ENCODE data around the gene TRMT10C. TPM values are rescaled to one million over a fixed set of nuclear protein-coding genes. Genes with fewer than 3 reads are reported as not detected.

TRMT10C gene
- total and polyA plus RNA-seq, 9 of the 15 experiments (the other 6 are each of a cell fraction or from before 2014, with no cell fraction given): 48.6 to 106 (median 63.9) TPM

DNA sequence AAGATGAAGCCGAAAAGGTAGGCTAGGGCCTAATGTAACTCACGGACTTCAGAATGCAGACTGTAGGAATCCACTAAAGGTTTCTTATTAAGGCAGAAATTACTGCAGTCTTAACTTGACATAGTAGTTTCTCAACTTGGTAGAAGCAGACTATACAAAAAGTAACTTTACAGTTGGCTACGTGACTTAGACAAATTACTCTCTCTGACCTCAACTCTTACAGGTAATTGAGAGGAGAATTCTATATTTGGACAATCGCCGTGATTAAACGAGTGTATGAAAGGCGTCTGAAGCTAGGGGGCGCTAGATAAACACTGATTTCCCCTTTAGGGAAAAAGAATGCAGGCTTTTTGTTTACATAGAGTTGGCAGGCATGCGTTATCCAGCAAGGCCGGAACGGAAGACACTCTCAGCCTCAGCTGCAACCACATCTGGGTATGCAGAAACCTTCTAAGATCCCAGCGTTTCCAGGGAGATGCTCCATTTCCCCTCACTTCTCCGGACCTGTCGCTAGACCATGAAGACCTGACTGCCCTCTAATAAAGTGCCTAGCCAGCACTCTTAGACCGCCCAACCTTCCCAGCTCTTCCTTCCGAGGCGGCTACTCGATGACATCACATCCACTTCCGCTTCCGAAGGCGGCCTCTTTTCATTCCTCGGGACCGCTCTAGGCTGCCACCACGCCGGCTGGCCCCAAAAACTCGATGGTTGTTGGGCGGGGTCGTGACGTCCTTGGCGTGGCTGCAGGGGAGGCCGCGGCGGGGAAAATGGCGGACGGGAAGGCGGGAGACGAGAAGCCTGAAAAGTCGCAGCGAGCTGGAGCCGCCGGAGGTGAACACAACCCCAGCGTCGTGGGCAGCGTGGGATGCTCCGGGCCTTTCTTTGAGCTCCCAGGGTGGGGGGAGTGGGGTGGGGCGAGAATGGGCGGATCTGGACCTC is 12.1 kb downstream of the TRMT10C start, which contains the start of gene PCNP (continued):
- TF ChIP-seq, protein P1, sequence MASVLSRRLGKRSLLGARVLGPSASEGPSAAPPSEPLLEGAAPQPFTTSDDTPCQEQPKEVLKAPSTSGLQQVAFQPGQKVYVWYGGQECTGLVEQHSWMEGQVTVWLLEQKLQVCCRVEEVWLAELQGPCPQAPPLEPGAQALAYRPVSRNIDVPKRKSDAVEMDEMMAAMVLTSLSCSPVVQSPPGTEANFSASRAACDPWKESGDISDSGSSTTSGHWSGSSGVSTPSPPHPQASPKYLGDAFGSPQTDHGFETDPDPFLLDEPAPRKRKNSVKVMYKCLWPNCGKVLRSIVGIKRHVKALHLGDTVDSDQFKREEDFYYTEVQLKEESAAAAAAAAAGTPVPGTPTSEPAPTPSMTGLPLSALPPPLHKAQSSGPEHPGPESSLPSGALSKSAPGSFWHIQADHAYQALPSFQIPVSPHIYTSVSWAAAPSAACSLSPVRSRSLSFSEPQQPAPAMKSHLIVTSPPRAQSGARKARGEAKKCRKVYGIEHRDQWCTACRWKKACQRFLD (CRISPR knock-in tag; IDR thresholded peaks at IDR 0.05): no peak
- TF ChIP-seq, protein P2, sequence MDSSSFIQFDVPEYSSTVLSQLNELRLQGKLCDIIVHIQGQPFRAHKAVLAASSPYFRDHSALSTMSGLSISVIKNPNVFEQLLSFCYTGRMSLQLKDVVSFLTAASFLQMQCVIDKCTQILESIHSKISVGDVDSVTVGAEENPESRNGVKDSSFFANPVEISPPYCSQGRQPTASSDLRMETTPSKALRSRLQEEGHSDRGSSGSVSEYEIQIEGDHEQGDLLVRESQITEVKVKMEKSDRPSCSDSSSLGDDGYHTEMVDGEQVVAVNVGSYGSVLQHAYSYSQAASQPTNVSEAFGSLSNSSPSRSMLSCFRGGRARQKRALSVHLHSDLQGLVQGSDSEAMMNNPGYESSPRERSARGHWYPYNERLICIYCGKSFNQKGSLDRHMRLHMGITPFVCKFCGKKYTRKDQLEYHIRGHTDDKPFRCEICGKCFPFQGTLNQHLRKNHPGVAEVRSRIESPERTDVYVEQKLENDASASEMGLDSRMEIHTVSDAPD (CRISPR knock-in tag; IDR thresholded peaks at IDR 0.05): no peak
- TF ChIP-seq ZNF668 (CRISPR knock-in tag; IDR thresholded peaks at IDR 0.05) (no peak), ZC3H4 (CRISPR knock-in tag; IDR thresholded peaks at IDR 0.05; ENCODE audit: borderline replicate concordance) (no peak), ZFX (CRISPR knock-in tag; IDR thresholded peaks at IDR 0.05) (no peak; the same call in 1 of the 2 replicates), NR2F6 (CRISPR knock-in tag; IDR thresholded peaks at IDR 0.05) (no peak), TFAM (CRISPR knock-in tag; conservative IDR thresholded peaks at IDR 0.05) (no peak), KLF10 (CRISPR knock-in tag; IDR thresholded peaks at IDR 0.05) (no peak), TGIF2 (CRISPR knock-in tag; IDR thresholded peaks at IDR 0.05) (no peak)
- TF ChIP-seq, protein P3, sequence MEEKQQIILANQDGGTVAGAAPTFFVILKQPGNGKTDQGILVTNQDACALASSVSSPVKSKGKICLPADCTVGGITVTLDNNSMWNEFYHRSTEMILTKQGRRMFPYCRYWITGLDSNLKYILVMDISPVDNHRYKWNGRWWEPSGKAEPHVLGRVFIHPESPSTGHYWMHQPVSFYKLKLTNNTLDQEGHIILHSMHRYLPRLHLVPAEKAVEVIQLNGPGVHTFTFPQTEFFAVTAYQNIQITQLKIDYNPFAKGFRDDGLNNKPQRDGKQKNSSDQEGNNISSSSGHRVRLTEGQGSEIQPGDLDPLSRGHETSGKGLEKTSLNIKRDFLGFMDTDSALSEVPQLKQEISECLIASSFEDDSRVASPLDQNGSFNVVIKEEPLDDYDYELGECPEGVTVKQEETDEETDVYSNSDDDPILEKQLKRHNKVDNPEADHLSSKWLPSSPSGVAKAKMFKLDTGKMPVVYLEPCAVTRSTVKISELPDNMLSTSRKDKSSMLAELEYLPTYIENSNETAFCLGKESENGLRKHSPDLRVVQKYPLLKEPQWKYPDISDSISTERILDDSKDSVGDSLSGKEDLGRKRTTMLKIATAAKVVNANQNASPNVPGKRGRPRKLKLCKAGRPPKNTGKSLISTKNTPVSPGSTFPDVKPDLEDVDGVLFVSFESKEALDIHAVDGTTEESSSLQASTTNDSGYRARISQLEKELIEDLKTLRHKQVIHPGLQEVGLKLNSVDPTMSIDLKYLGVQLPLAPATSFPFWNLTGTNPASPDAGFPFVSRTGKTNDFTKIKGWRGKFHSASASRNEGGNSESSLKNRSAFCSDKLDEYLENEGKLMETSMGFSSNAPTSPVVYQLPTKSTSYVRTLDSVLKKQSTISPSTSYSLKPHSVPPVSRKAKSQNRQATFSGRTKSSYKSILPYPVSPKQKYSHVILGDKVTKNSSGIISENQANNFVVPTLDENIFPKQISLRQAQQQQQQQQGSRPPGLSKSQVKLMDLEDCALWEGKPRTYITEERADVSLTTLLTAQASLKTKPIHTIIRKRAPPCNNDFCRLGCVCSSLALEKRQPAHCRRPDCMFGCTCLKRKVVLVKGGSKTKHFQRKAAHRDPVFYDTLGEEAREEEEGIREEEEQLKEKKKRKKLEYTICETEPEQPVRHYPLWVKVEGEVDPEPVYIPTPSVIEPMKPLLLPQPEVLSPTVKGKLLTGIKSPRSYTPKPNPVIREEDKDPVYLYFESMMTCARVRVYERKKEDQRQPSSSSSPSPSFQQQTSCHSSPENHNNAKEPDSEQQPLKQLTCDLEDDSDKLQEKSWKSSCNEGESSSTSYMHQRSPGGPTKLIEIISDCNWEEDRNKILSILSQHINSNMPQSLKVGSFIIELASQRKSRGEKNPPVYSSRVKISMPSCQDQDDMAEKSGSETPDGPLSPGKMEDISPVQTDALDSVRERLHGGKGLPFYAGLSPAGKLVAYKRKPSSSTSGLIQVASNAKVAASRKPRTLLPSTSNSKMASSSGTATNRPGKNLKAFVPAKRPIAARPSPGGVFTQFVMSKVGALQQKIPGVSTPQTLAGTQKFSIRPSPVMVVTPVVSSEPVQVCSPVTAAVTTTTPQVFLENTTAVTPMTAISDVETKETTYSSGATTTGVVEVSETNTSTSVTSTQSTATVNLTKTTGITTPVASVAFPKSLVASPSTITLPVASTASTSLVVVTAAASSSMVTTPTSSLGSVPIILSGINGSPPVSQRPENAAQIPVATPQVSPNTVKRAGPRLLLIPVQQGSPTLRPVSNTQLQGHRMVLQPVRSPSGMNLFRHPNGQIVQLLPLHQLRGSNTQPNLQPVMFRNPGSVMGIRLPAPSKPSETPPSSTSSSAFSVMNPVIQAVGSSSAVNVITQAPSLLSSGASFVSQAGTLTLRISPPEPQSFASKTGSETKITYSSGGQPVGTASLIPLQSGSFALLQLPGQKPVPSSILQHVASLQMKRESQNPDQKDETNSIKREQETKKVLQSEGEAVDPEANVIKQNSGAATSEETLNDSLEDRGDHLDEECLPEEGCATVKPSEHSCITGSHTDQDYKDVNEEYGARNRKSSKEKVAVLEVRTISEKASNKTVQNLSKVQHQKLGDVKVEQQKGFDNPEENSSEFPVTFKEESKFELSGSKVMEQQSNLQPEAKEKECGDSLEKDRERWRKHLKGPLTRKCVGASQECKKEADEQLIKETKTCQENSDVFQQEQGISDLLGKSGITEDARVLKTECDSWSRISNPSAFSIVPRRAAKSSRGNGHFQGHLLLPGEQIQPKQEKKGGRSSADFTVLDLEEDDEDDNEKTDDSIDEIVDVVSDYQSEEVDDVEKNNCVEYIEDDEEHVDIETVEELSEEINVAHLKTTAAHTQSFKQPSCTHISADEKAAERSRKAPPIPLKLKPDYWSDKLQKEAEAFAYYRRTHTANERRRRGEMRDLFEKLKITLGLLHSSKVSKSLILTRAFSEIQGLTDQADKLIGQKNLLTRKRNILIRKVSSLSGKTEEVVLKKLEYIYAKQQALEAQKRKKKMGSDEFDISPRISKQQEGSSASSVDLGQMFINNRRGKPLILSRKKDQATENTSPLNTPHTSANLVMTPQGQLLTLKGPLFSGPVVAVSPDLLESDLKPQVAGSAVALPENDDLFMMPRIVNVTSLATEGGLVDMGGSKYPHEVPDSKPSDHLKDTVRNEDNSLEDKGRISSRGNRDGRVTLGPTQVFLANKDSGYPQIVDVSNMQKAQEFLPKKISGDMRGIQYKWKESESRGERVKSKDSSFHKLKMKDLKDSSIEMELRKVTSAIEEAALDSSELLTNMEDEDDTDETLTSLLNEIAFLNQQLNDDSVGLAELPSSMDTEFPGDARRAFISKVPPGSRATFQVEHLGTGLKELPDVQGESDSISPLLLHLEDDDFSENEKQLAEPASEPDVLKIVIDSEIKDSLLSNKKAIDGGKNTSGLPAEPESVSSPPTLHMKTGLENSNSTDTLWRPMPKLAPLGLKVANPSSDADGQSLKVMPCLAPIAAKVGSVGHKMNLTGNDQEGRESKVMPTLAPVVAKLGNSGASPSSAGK (IDR thresholded peaks at IDR 0.05): peak; percentile 30; the same call in 1 of the 2 replicates
- TF ChIP-seq, protein P4, sequence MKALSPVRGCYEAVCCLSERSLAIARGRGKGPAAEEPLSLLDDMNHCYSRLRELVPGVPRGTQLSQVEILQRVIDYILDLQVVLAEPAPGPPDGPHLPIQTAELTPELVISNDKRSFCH (CRISPR knock-in tag; IDR thresholded peaks at IDR 0.05): no peak
- TF ChIP-seq, protein P4 (tag; IDR thresholded peaks at IDR 0.05): no peak
